Muscle of back (tissue), 11 donors: ENCODE data around the gene RPTOR. TPM values are rescaled to one million over a fixed set of nuclear protein-coding genes. Genes with fewer than 3 reads are reported as not detected.

ENCODE experiments used
- DNase-seq, 3 donors: peaks; one replicate each; pipeline versions ENCODE4 v3.0.0 to v3.0.0-alpha.2; 2013
- polyA plus RNA-seq, 10 donors: library from polyadenylated mRNA; unstranded; fragments of 120-200 nt; gene quantifications; one replicate each; pipeline ENCODE4 v1.2.1, GENCODE V29; 2013; ENCODE audit not compliant: insufficient read length in 10 of 10

Gene RPTOR
- polyA plus RNA-seq, 10 donors = 18.8 to 24.3 (median 21.2) TPM

- no peak for DNase-seq
Observed at GRCh38 chr17:80710714-80711302, 166.2 kb downstream of the RPTOR start.

- no peak for DNase-seq
Observed at GRCh38 chr17:80712089-80712488, 167.5 kb downstream of the RPTOR start.

- DNase-seq = no peak
Observed at GRCh38 chr17:80712606-80713005, 168.0 kb downstream of the RPTOR start.

GRCh38 chr17:80716986-80717719 is 172.5 kb downstream of the RPTOR start:
- no peak for DNase-seq

GRCh38 chr17:80717720-80718083 is 173.1 kb downstream of the RPTOR start:
- DNase-seq = no peak

- DNase-seq = no peak
Observed at GRCh38 chr17:80718428-80718827, 173.8 kb downstream of the RPTOR start.

- no peak for DNase-seq
Observed at GRCh38 chr17:80719449-80719848, 174.8 kb downstream of the RPTOR start.

GRCh38 chr17:80720610-80721577 is 176.3 kb downstream of the RPTOR start:
- peak in 1 of 3 donors; percentile 24 for DNase-seq

GRCh38 chr17:80722661-80723060 is 178.0 kb downstream of the RPTOR start:
- DNase-seq = no peak

- DNase-seq = peak in 1 of 3 donors; percentile 66
Observed at GRCh38 chr17:80724775-80725266, 180.2 kb downstream of the RPTOR start.

- DNase-seq = no peak
Observed at GRCh38 chr17:80725517-80725916, 180.9 kb downstream of the RPTOR start.

- DNase-seq = no peak
Observed at GRCh38 chr17:80726558-80727408, 182.1 kb downstream of the RPTOR start.

- no peak for DNase-seq
Observed at GRCh38 chr17:80727409-80727755, 182.7 kb downstream of the RPTOR start.

GRCh38 chr17:80729016-80729415 is 184.4 kb downstream of the RPTOR start:
- no peak for DNase-seq

GRCh38 chr17:80729761-80730160 is 185.1 kb downstream of the RPTOR start:
- peak; percentile 36 to 64 (median 54) for DNase-seq

GRCh38 chr17:80730739-80731138 is 186.1 kb downstream of the RPTOR start:
- no peak for DNase-seq

- no peak for DNase-seq
Observed at GRCh38 chr17:80731323-80731722, 186.7 kb downstream of the RPTOR start.

- peak in 1 of 3 donors; percentile 72 for DNase-seq
Observed at GRCh38 chr17:80732268-80732667, 187.6 kb downstream of the RPTOR start.

- peak in 1 of 3 donors; percentile 29 for DNase-seq
Observed at GRCh38 chr17:80737106-80738019, 192.7 kb downstream of the RPTOR start.
